DND-41 (cell line): Measurements from ENCODE around the gene MBD6.
"Not testable (repeated sequence)": the region's sequence is repeated elsewhere in the genome, so short reads cannot be mapped to it uniquely, and the experiment has no call there.

ENCODE experiments used
- ATAC-seq: fragments of 200-7000 bp; cut with Tn5 transposase; 3 replicates; pipeline ENCODE4 v1.9.1; 2021; ENCODE audit warnings: low read depth; ENCODE audit not compliant: insufficient read depth
- DNase-seq: peaks from one replicate; pipeline ENCODE4 v3.0.0-alpha.2; 2020
- H2AFZ ChIP-seq: 2 replicates; pipeline ENCODE4 v1.6.0; 2012; ENCODE audit warnings: low read depth, low read length
- H3K27ac ChIP-seq: 2 replicates; pipeline ENCODE4 v1.5.1; 2012; ENCODE audit warnings: low read length, inconsistent platforms
- H3K27me3 ChIP-seq: fragments of 200-600 bp; sonication (generic); 2 replicates; pipeline ENCODE4 v1.6.0; 2012; ENCODE audit warnings: low read length, mild to moderate bottlenecking, inconsistent platforms; ENCODE audit not compliant: insufficient read depth, poor library complexity
- H3K36me3 ChIP-seq: 2 replicates; pipeline ENCODE4 v1.5.1; 2012; ENCODE audit warnings: low read length, inconsistent platforms; ENCODE audit not compliant: insufficient read depth
- H3K4me1 ChIP-seq: 2 replicates; pipeline ENCODE4 v1.5.1; 2012; ENCODE audit warnings: mild to moderate bottlenecking, low read length; ENCODE audit not compliant: insufficient read depth
- H3K4me2 ChIP-seq: 2 replicates; pipeline ENCODE4 v1.6.0; 2012; ENCODE audit warnings: mild to moderate bottlenecking, moderate library complexity, low read length, inconsistent platforms; ENCODE audit not compliant: insufficient read depth
- H3K4me3 ChIP-seq, 2 experiments: fragments of 200-600 bp in 1 of 2; shearing (Covaris generic) in 1 of 2; 2 replicates each; pipeline ENCODE4 v1.5.1; 2012 to 2016; ENCODE audit warnings: inconsistent platforms in 2 of 2, low read length in 2 of 2, mild to moderate bottlenecking in 2 of 2, low read depth in 1 of 2, moderate library complexity in 1 of 2
- H3K79me2 ChIP-seq: 2 replicates; pipeline ENCODE4 v1.6.0; 2012; ENCODE audit warnings: low read length, inconsistent platforms; ENCODE audit not compliant: insufficient read depth
- H3K9ac ChIP-seq: 2 replicates; pipeline ENCODE4 v1.6.0; 2012; ENCODE audit warnings: low read depth, mild to moderate bottlenecking, inconsistent platforms, low read length, moderate library complexity
- H3K9me3 ChIP-seq: 2 replicates; pipeline ENCODE4 v1.5.1; 2012; ENCODE audit warnings: low read length, moderate library complexity, mild to moderate bottlenecking, inconsistent platforms; ENCODE audit not compliant: insufficient read depth, severe bottlenecking
- H4K20me1 ChIP-seq: 2 replicates; pipeline ENCODE4 v1.6.0; 2012; ENCODE audit warnings: low read length; ENCODE audit not compliant: insufficient read depth
- CTCF ChIP-seq: IDR thresholded peaks from 2 replicates; pipeline ENCODE4 v1.5.1; 2012; ENCODE audit warnings: borderline replicate concordance, low read length, moderate library complexity, mild to moderate bottlenecking; ENCODE audit not compliant: poor library complexity, severe bottlenecking; ENCODE audit errors: extremely low read depth
- EZH2 ChIP-seq: IDR thresholded peaks from 3 replicates; pipeline ENCODE4 v1.6.1; 2012; ENCODE audit warnings: borderline replicate concordance, low read depth, mild to moderate bottlenecking, moderate library complexity, low read length, inconsistent platforms; ENCODE audit not compliant: severe bottlenecking

MBD6 gene

DNA sequence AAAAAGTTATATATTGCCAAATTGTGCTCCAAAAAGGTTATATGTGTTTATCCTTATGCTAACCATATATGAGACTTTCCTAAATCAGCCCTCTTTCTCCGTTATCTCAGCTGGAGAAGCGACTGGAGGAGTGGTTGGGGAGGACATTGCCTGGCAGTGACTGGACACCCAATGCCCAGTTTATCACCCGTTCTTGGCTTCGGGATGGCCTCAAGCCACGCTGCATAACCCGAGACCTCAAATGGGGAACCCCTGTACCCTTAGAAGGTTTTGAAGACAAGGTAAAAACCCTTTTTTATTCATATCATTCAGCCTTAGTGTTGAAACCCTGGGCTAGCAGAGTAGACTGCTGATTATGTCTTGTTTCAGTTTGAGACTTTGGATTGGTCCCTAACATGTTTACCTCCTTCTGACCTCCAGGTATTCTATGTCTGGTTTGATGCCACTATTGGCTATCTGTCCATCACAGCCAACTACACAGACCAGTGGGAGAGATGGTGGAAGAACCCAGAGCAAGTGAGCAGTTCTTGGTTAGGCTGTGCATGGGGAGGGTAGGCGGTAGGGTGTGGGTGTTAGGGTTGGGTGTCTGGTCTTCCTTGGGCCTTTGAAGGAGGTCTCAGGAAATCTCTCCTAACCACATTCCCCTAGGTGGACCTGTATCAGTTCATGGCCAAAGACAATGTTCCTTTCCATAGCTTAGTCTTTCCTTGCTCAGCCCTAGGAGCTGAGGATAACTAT lies 10.9 kb upstream of the MBD6 start:
- no peak for TF ChIP-seq CTCF
- no peak for TF ChIP-seq EZH2
- Histone ChIP-seq H3K79me2 (peaks cover 28% of the 10 kb centered on the region), H3K36me3 (peaks cover 81% of the 10 kb centered on the region), H3K4me2 (no peak overlapping the region), H3K4me3 (no peak overlapping the region), H3K27me3 (no peaks in the 10 kb centered on the region), H3K27ac (no peak overlapping the region), H3K9me3 (no peaks in the 10 kb centered on the region), H3K4me1 (0 out of 2 replicates have a peak, but pooled peaks cover under 1% of the 10 kb centered on the region), H4K20me1 (peaks cover 34% of the 10 kb centered on the region; the same call in 1 of the 2 replicates), H2AFZ (no peak overlapping the region), H3K9ac (no peak overlapping the region)
- DNase-seq (no peak), ATAC-seq (no peak)

- Histone ChIP-seq H3K27me3 (no peaks in the 10 kb centered on the region), H3K4me1 (peaks cover 9% of the 10 kb centered on the region), H4K20me1 (peaks cover 42% of the 10 kb centered on the region; the same call in 1 of the 2 replicates), H3K27ac (no peak overlapping the region), H3K79me2 (peaks cover 37% of the 10 kb centered on the region), H3K36me3 (peaks cover 90% of the 10 kb centered on the region), H3K9me3 (no peaks in the 10 kb centered on the region), H3K4me2 (no peak overlapping the region), H3K4me3 (no peak overlapping the region), H2AFZ (no peak overlapping the region), H3K9ac (no peak overlapping the region)
- TF ChIP-seq CTCF = no peak
- no peak for TF ChIP-seq EZH2
- ATAC-seq (no peak), DNase-seq (no peak)
Measured at GRCh38 chr12:57512665-57513064, 10.0 kb upstream of the MBD6 start.

GRCh38 chr12:57513266-57513665 lies 9.4 kb upstream of the MBD6 start:
- H3K27me3 ChIP-seq = no peaks in the 10 kb centered on the region
- H2AFZ ChIP-seq = no peak overlapping the region
- H3K4me3 ChIP-seq = no peak overlapping the region
- TF ChIP-seq EZH2 = no peak
- no peak for TF ChIP-seq CTCF
- peaks cover 96% of the 10 kb centered on the region for H3K36me3 ChIP-seq
- peaks cover 15% of the 10 kb centered on the region for H3K4me1 ChIP-seq
- H3K9ac ChIP-seq = no peak overlapping the region
- no peak overlapping the region for H3K4me2 ChIP-seq
- ATAC-seq (no peak), DNase-seq (no peak)
- no peak overlapping the region for H3K27ac ChIP-seq
- peaks cover 46% of the 10 kb centered on the region; the same call in 1 of the 2 replicates for H4K20me1 ChIP-seq
- peaks cover 43% of the 10 kb centered on the region for H3K79me2 ChIP-seq
- H3K9me3 ChIP-seq = no peaks in the 10 kb centered on the region

- not testable (repeated sequence) for H3K4me2 ChIP-seq, H2AFZ ChIP-seq, H3K27me3 ChIP-seq, DNase-seq, H3K9ac ChIP-seq, ATAC-seq, H3K27ac ChIP-seq, H3K9me3 ChIP-seq, H3K4me3 ChIP-seq
- H3K4me1 ChIP-seq = peaks cover 19% of the 10 kb centered on the region
- H3K79me2 ChIP-seq = peaks cover 47% of the 10 kb centered on the region
- peaks cover 49% of the 10 kb centered on the region; the same call in 1 of the 2 replicates for H4K20me1 ChIP-seq
- peaks cover 96% of the 10 kb centered on the region for H3K36me3 ChIP-seq
Measured at GRCh38 chr12:57513677-57514076, 8.9 kb upstream of the MBD6 start.

GRCh38 chr12:57514246-57514645 lies 8.4 kb upstream of the MBD6 start:
- H3K4me3 ChIP-seq, H2AFZ ChIP-seq, H3K9ac ChIP-seq, ATAC-seq, DNase-seq, H3K27ac ChIP-seq, H3K9me3 ChIP-seq, H3K27me3 ChIP-seq, H3K4me2 ChIP-seq: not testable (repeated sequence)
- Histone ChIP-seq H3K79me2 (peaks cover 49% of the 10 kb centered on the region), H3K36me3 (peaks cover 96% of the 10 kb centered on the region), H3K4me1 (peaks cover 25% of the 10 kb centered on the region), H4K20me1 (peaks cover 54% of the 10 kb centered on the region; the same call in 1 of the 2 replicates)
